Neural cell (in vitro differentiated cells): ENCODE data around the gene SMIM35. TPM values are rescaled to one million over a fixed set of nuclear protein-coding genes. Genes with fewer than 3 reads are reported as not detected.

Experiments used
- H2AFZ ChIP-seq: fragments of 200-600, 300-800 bp; sonication (generic), shearing (Covaris generic); 2 replicates; pipeline ENCODE4 v1.6.0; 2014; ENCODE audit warnings: low read depth, mild to moderate bottlenecking, antibody characterized with exemption, low read length, moderate library complexity
- H3F3A ChIP-seq: fragments of 200-600 bp; shearing (Covaris generic); 2 replicates; pipeline ENCODE4 v1.6.1; 2016; ENCODE audit warnings: mild to moderate bottlenecking, moderate library complexity, mixed read lengths, antibody characterized with exemption, low read length; ENCODE audit not compliant: insufficient read depth, poor library complexity, severe bottlenecking
- H3K27ac ChIP-seq: fragments of 200-600, 300-800 bp; sonication (generic), shearing (Covaris generic); 2 replicates; pipeline ENCODE4 v1.5.1; 2014; ENCODE audit warnings: mild to moderate bottlenecking, low read length, moderate library complexity
- H3K27me3 ChIP-seq: fragments of 300-800, 200-600 bp; sonication (generic), shearing (Covaris generic); 2 replicates; pipeline ENCODE4 v1.6.0; 2014; ENCODE audit warnings: mild to moderate bottlenecking, low read depth, low read length, moderate library complexity; ENCODE audit not compliant: insufficient read depth
- H3K36me3 ChIP-seq: fragments of 300-800, 200-600 bp; sonication (generic), shearing (Covaris generic); 2 replicates; pipeline ENCODE4 v1.5.1; 2014; ENCODE audit warnings: mild to moderate bottlenecking, antibody characterized with exemption, low read length, moderate library complexity; ENCODE audit not compliant: insufficient read depth
- H3K4me2 ChIP-seq: fragments of 300-800, 200-600 bp; sonication (generic), shearing (Covaris generic); 2 replicates; pipeline ENCODE4 v1.6.0; 2014; ENCODE audit warnings: mild to moderate bottlenecking, low read length
- H3K4me3 ChIP-seq: fragments of 300-800, 200-600 bp; sonication (generic), shearing (Covaris generic); 2 replicates; pipeline ENCODE4 v1.5.1; 2014; ENCODE audit warnings: mild to moderate bottlenecking, low read length, moderate library complexity
- H3K79me2 ChIP-seq: fragments of 200-600 bp; shearing (Covaris generic); replicated peaks from 2 replicates; pipeline ENCODE4 v1.6.0; 2014; ENCODE audit warnings: mild to moderate bottlenecking, low read length, moderate library complexity; ENCODE audit not compliant: insufficient read depth
- H3K9ac ChIP-seq: fragments of 300-800, 200-600 bp; sonication (generic), shearing (Covaris generic); 2 replicates; pipeline ENCODE4 v1.6.1; 2016; ENCODE audit warnings: mild to moderate bottlenecking, low read length, mixed read lengths
- H3K9me2 ChIP-seq: fragments of 200-600 bp; shearing (Covaris generic); 2 replicates; pipeline ENCODE4 v1.6.1; 2016; ENCODE audit warnings: mild to moderate bottlenecking, low read length, mixed read lengths; ENCODE audit not compliant: insufficient read depth
- H3K9me3 ChIP-seq: fragments of 200-600, 300-800 bp; sonication (generic), shearing (Covaris generic); 2 replicates; pipeline ENCODE4 v1.6.1; 2016; ENCODE audit warnings: mild to moderate bottlenecking, mixed run types, low read length, moderate library complexity, mixed read lengths
- H4K20me1 ChIP-seq: fragments of 200-600 bp; shearing (Covaris generic); 2 replicates; pipeline ENCODE4 v1.6.1; 2016; ENCODE audit warnings: mild to moderate bottlenecking, mixed run types; ENCODE audit not compliant: insufficient read depth
- CTCF ChIP-seq: fragments of 450-650 bp; IDR thresholded peaks from 2 replicates; pipeline ENCODE4 v1.5.1; 2014; ENCODE audit warnings: antibody characterized with exemption, mild to moderate bottlenecking, moderate library complexity; ENCODE audit not compliant: poor library complexity, severe bottlenecking
- EP300 ChIP-seq: fragments of 450-650 bp; conservative IDR thresholded peaks from 2 replicates; pipeline ENCODE4 v1.6.1; 2014; ENCODE audit warnings: antibody characterized with exemption, mild to moderate bottlenecking, moderate library complexity; ENCODE audit not compliant: poor library complexity, severe bottlenecking
- EZH2 ChIP-seq: fragments of 200-600, 300-800 bp; shearing (Covaris generic), sonication (generic); IDR thresholded peaks from 2 replicates; pipeline ENCODE4 v1.6.1; 2014; ENCODE audit warnings: antibody characterized with exemption, low read length, borderline replicate concordance, mild to moderate bottlenecking; ENCODE audit not compliant: insufficient read depth, poor library complexity, severe bottlenecking
- MXI1 ChIP-seq: fragments of 450-650 bp; conservative IDR thresholded peaks from 2 replicates; pipeline ENCODE4 v1.6.1; 2014; ENCODE audit warnings: antibody characterized with exemption, mild to moderate bottlenecking; ENCODE audit not compliant: poor library complexity, severe bottlenecking
- POLR2AphosphoS5 ChIP-seq: IDR thresholded peaks from 2 replicates; pipeline ENCODE4 v1.6.1; 2012
- RAD21 ChIP-seq: fragments of 450-650 bp; conservative IDR thresholded peaks from 2 replicates; pipeline ENCODE4 v1.6.1; 2014; ENCODE audit warnings: antibody characterized with exemption, mild to moderate bottlenecking, moderate library complexity
- REST ChIP-seq: IDR thresholded peaks from 2 replicates; pipeline ENCODE4 v1.6.1; 2012; ENCODE audit warnings: borderline replicate concordance
- SMC3 ChIP-seq: fragments of 450-650 bp; conservative IDR thresholded peaks from 2 replicates; pipeline ENCODE4 v1.6.1; 2014; ENCODE audit warnings: antibody characterized with exemption, mild to moderate bottlenecking, moderate library complexity; ENCODE audit not compliant: poor library complexity
- TAF1 ChIP-seq: IDR thresholded peaks from 2 replicates; pipeline ENCODE4 v1.6.1; 2012; ENCODE audit warnings: low read depth
- polyA plus RNA-seq: library from polyadenylated mRNA; depleted of rRNA; stranded (reverse); fragments of >200 nt; gene quantifications from 2 replicates; pipeline ENCODE4 v1.2.3, GENCODE V29; 2014

SMIM35 gene
- polyA plus RNA-seq, 1 donor from 2014 or later = not detected

GRCh38 chr11:118091690-118092089 is 4.9 kb upstream of the SMIM35 start:
- Histone ChIP-seq H3K9ac (no peak overlapping the region), H3K79me2 (no peaks in the 10 kb centered on the region), H3K27me3 (no peaks in the 10 kb centered on the region), H3K36me3 (no peaks in the 10 kb centered on the region), H3K9me3 (peaks cover 11% of the 10 kb centered on the region), H3K9me2 (no peaks in the 10 kb centered on the region), H4K20me1 (no peaks in the 10 kb centered on the region), H3K4me3 (no peak overlapping the region), H3F3A (no peaks in the 10 kb centered on the region), H2AFZ (no peak overlapping the region), H3K27ac (no peak overlapping the region), H3K4me2 (no peak overlapping the region)
- TF ChIP-seq POLR2AphosphoS5 (no peak), EP300 (no peak), CTCF (no peak), MXI1 (no peak), SMC3 (no peak), EZH2 (no peak), RAD21 (no peak), TAF1 (no peak), REST (no peak)

GRCh38 chr11:118090545-118091162 is 3.9 kb upstream of the SMIM35 start:
- no peak overlapping the region for H3K9ac ChIP-seq
- no peaks in the 10 kb centered on the region for H3K36me3 ChIP-seq
- no peak overlapping the region for H3K4me2 ChIP-seq
- TF ChIP-seq POLR2AphosphoS5 = no peak
- TF ChIP-seq MXI1 = no peak
- TF ChIP-seq EP300 = no peak
- no peak for TF ChIP-seq RAD21
- no peaks in the 10 kb centered on the region for H3K79me2 ChIP-seq
- no peak overlapping the region for H2AFZ ChIP-seq
- peaks cover 12% of the 10 kb centered on the region for H3K9me3 ChIP-seq
- no peaks in the 10 kb centered on the region for H3F3A ChIP-seq
- H3K4me3 ChIP-seq = no peak overlapping the region
- H3K27me3 ChIP-seq = no peaks in the 10 kb centered on the region
- H3K27ac ChIP-seq = no peak overlapping the region
- no peaks in the 10 kb centered on the region for H4K20me1 ChIP-seq
- no peaks in the 10 kb centered on the region for H3K9me2 ChIP-seq
